ENCODE data around the gene SOHLH1.
"Not testable (repeated sequence)": the region's sequence is repeated elsewhere in the genome, so short reads cannot be mapped to it uniquely, and the experiment has no call there.

SOHLH1 gene

GRCh38 chr9:135669616-135670285 is 29.5 kb downstream of the SOHLH1 start:
- no peaks in the 10 kb centered on the region for H3K36me3 ChIP-seq (ENCODE audit: control insufficient read depth in 1 of 2, insufficient read depth in 2 of 2, low read length in 2 of 2)
- H3K4me3 ChIP-seq (ENCODE audit: low read depth in 1 of 2, low read length in 2 of 2): no peak overlapping the region
- no peaks in the 10 kb centered on the region for H3K4me1 ChIP-seq (ENCODE audit: control insufficient read depth in 1 of 2, insufficient read depth in 2 of 2, low read length in 2 of 2)
- no peaks in the 10 kb centered on the region for H3K27me3 ChIP-seq (ENCODE audit: control insufficient read depth in 1 of 2, insufficient read depth in 2 of 2, low read length in 2 of 2)
- H3K9ac ChIP-seq (ENCODE audit: low read depth in 1 of 2, low read length in 2 of 2): no peak overlapping the region
- H3K27ac ChIP-seq (ENCODE audit: low read depth, low read length): no peak overlapping the region
- no peaks in the 10 kb centered on the region for H3K9me3 ChIP-seq (ENCODE audit: control insufficient read depth in 1 of 2, low read length in 2 of 2)

GRCh38 chr9:135669018-135669417 is 30.3 kb downstream of the SOHLH1 start:
- not testable (repeated sequence) for H3K27ac ChIP-seq (ENCODE audit: low read depth, low read length); H3K4me3 ChIP-seq (ENCODE audit: low read depth in 1 of 2, low read length in 2 of 2); H3K36me3 ChIP-seq (ENCODE audit: control insufficient read depth in 1 of 2, insufficient read depth in 2 of 2, low read length in 2 of 2); H3K4me1 ChIP-seq (ENCODE audit: control insufficient read depth in 1 of 2, insufficient read depth in 2 of 2, low read length in 2 of 2); H3K27me3 ChIP-seq (ENCODE audit: control insufficient read depth in 1 of 2, insufficient read depth in 2 of 2, low read length in 2 of 2); H3K9me3 ChIP-seq (ENCODE audit: control insufficient read depth in 1 of 2, low read length in 2 of 2); H3K9ac ChIP-seq (ENCODE audit: low read depth in 1 of 2, low read length in 2 of 2)

- no peaks in the 10 kb centered on the region for H3K27me3 ChIP-seq (ENCODE audit: control insufficient read depth in 1 of 2, insufficient read depth in 2 of 2, low read length in 2 of 2)
These were observed 31.7 kb downstream of the SOHLH1 start for GRCh38 chr9:135667463-135668001.

DNA sequence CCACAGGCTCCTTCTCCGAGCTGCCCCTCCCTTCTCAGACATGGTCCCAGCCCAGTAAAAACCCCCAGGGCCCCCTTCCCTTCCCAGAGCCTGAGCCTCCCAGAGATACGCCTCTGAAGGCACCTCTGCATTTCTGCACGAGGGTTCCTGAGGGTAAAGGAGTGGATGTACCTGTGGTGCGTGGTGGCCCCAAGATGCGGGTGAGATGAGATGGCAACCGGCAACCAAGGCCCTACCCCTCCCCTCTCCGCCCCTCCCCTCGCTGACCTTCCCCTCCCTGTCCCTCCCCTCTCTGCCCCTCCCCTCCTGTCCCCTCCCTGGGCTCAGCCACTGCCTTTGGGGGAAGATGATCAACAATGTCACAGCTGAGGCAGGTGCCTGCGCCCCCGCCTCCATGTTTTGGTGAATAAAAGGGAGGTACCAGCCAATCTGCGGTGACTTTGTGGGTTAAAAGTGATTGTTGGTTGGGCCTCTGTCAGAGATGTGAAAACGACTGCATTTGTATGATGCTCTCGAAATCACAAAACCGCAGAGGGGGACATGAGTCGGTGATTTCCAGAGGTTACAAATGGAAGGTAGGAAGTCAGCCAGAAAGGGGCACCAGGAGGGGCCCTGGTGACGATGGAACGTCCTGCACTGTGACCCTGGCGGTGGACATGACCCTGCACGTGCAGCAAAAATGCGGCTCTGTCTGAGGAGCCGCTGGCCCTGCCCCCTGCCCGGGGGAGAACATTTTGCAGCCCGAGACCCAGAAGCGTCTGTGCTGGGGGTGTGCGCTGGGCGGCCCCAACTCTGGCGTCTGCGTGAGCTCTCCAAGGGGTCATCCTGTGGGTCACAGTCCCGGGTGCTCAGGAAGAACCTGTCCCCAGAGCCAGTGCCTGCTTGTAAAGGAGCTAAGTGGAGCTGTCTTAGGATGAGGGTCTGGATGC is 32.5 kb downstream of the SOHLH1 start:
- Histone ChIP-seq H3K36me3 (ENCODE audit: control insufficient read depth in 1 of 2, insufficient read depth in 2 of 2, low read length in 2 of 2) (no peaks in the 10 kb centered on the region), H3K4me3 (ENCODE audit: low read depth in 1 of 2, low read length in 2 of 2) (no peak overlapping the region), H3K9me3 (ENCODE audit: control insufficient read depth in 1 of 2, low read length in 2 of 2) (no peaks in the 10 kb centered on the region), H3K4me1 (ENCODE audit: control insufficient read depth in 1 of 2, insufficient read depth in 2 of 2, low read length in 2 of 2) (no peaks in the 10 kb centered on the region), H3K27me3 (ENCODE audit: control insufficient read depth in 1 of 2, insufficient read depth in 2 of 2, low read length in 2 of 2) (no peaks in the 10 kb centered on the region), H3K9ac (ENCODE audit: low read depth in 1 of 2, low read length in 2 of 2) (no peak overlapping the region), H3K27ac (ENCODE audit: low read depth, low read length) (no peak overlapping the region)

More at GRCh38 chr9:135667463-135668001, 31.7 kb downstream of the SOHLH1 start:
- Histone ChIP-seq H3K4me1 (ENCODE audit: control insufficient read depth in 1 of 2, insufficient read depth in 2 of 2, low read length in 2 of 2) (no peaks in the 10 kb centered on the region), H3K9me3 (ENCODE audit: control insufficient read depth in 1 of 2, low read length in 2 of 2) (no peaks in the 10 kb centered on the region), H3K4me3 (ENCODE audit: low read depth in 1 of 2, low read length in 2 of 2) (no peak overlapping the region), H3K36me3 (ENCODE audit: control insufficient read depth in 1 of 2, insufficient read depth in 2 of 2, low read length in 2 of 2) (no peaks in the 10 kb centered on the region), H3K27ac (ENCODE audit: low read depth, low read length) (no peak overlapping the region), H3K9ac (ENCODE audit: low read depth in 1 of 2, low read length in 2 of 2) (no peak overlapping the region)

DNA sequence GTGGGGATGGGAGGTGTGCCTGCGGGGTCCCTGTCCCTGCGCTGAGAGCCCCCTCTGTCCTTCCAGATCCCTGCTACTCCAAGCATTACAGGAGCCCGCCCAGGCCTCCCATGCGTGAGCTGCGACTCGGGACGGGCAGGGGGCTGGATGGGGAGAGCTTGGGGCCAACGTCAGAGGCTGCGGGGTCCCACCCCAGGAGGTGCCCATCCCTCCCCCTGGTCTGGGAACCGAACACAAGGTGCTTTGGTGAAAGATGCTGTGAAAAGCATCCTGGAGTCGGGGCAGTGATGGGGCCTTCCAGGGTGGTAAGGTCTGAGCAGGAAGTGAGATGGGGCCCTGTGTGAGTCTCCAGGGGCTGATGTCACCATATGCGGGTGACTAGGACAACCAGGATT is 33.5 kb downstream of the SOHLH1 start:
- Histone ChIP-seq H3K4me3 (ENCODE audit: low read depth in 1 of 2, low read length in 2 of 2) (no peak overlapping the region), H3K9ac (ENCODE audit: low read depth in 1 of 2, low read length in 2 of 2) (no peak overlapping the region), H3K36me3 (ENCODE audit: control insufficient read depth in 1 of 2, insufficient read depth in 2 of 2, low read length in 2 of 2) (no peaks in the 10 kb centered on the region), H3K27ac (ENCODE audit: low read depth, low read length) (no peak overlapping the region), H3K4me1 (ENCODE audit: control insufficient read depth in 1 of 2, insufficient read depth in 2 of 2, low read length in 2 of 2) (no peaks in the 10 kb centered on the region), H3K27me3 (ENCODE audit: control insufficient read depth in 1 of 2, insufficient read depth in 2 of 2, low read length in 2 of 2) (no peaks in the 10 kb centered on the region), H3K9me3 (ENCODE audit: control insufficient read depth in 1 of 2, low read length in 2 of 2) (no peaks in the 10 kb centered on the region)

DNA sequence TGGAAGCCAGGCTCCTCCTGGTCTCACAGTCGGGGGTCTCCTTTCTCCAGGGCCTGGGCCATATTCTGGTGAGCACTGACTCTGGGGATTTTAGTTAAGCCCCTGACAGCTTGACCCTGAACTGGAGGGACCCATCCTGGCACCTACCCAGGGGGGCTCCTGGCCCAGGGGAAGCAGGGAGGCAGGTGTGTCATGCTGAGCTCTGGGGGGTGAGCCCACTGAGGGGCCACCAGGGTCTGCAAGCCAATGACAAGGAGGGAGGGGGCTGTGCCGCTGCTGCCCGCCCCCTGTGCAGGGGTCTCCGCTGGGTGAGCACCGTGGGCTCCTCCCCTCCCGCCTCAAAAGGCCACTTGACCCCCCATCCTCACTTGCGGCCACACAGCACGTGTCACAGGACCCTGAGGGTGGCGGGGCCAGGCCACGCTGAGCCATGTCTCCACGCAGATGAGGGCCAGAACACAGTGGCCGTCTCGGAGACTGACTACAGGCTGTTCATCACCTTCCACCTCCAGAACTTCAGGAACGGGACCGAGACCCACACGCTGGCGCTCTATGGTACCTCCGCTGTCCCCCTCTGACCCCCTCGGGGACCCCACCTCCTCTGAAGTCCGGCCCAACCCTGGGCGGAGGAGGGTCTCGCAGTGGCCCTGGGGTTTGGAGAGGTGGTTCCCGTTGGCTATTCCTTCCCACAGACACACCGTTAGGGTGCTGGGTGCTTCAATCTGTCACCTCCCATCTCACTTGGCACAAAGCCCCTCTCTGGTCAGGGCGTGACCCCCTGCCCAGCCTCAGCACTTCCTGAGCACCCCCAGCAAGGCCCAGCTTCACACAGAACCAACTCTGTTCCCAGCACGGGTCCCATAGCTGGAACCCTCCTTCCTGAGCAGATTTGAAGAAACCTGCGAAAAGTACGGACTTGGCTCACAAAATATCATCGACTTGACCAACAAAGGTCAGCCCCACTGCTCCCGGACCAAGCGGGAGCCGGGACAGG is 34.2 kb downstream of the SOHLH1 start:
- H3K4me1 ChIP-seq (ENCODE audit: control insufficient read depth in 1 of 2, insufficient read depth in 2 of 2, low read length in 2 of 2): no peaks in the 10 kb centered on the region
- no peak overlapping the region for H3K9ac ChIP-seq (ENCODE audit: low read depth in 1 of 2, low read length in 2 of 2)
- no peak overlapping the region for H3K4me3 ChIP-seq (ENCODE audit: low read depth in 1 of 2, low read length in 2 of 2)
- no peaks in the 10 kb centered on the region for H3K36me3 ChIP-seq (ENCODE audit: control insufficient read depth in 1 of 2, insufficient read depth in 2 of 2, low read length in 2 of 2)
- no peak overlapping the region for H3K27ac ChIP-seq (ENCODE audit: low read depth, low read length)
- no peaks in the 10 kb centered on the region for H3K27me3 ChIP-seq (ENCODE audit: control insufficient read depth in 1 of 2, insufficient read depth in 2 of 2, low read length in 2 of 2)
- H3K9me3 ChIP-seq (ENCODE audit: control insufficient read depth in 1 of 2, low read length in 2 of 2): no peaks in the 10 kb centered on the region

DNA sequence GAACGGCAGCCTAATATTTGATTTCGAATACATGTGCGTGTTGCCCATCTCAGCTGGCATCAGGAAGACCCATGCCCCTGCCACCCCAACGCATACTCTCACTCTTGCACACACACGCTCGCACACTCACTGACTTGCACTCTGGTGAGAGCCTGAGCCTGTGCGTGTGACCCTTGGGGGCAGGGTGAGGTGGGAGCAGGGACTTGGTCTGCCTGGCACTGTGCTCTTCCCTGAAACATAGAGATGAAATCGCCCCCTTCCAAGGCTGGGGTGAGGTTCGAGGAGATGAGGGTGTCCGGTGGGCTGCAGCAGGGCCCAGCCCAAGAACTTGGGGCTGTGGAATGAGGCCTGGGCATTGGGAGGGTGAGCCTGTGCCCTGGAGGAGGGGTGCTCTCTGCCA is 35.0 kb downstream of the SOHLH1 start:
- H3K4me3 ChIP-seq (ENCODE audit: low read depth in 1 of 2, low read length in 2 of 2): no peak overlapping the region
- no peak overlapping the region for H3K27ac ChIP-seq (ENCODE audit: low read depth, low read length)
- no peaks in the 10 kb centered on the region for H3K27me3 ChIP-seq (ENCODE audit: control insufficient read depth in 1 of 2, insufficient read depth in 2 of 2, low read length in 2 of 2)
- no peaks in the 10 kb centered on the region for H3K9me3 ChIP-seq (ENCODE audit: control insufficient read depth in 1 of 2, low read length in 2 of 2)
- H3K4me1 ChIP-seq (ENCODE audit: control insufficient read depth in 1 of 2, insufficient read depth in 2 of 2, low read length in 2 of 2): no peaks in the 10 kb centered on the region
- H3K36me3 ChIP-seq (ENCODE audit: control insufficient read depth in 1 of 2, insufficient read depth in 2 of 2, low read length in 2 of 2): no peaks in the 10 kb centered on the region
- H3K9ac ChIP-seq (ENCODE audit: low read depth in 1 of 2, low read length in 2 of 2): no peak overlapping the region

DNA sequence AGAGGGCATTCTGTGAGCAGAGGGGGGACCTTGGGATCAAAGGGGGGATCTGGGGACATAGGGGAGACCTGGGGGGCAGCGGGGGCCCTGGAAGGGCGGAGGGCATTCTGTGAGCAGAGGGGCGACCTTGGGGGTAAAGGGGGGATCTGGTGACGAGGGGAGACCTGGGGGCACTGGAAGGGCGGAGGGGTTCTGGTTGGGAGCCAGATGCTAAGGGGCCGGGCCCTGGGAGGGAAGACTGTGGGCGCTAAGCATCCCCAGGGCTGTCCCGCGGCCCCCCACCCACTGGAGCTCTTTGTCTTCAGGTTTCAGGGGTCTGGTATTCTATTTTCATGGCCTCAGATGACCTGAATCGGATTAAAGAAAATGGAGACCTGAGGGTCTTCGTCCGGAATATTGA is 35.4 kb downstream of the SOHLH1 start:
- Histone ChIP-seq H3K9ac (ENCODE audit: low read depth in 1 of 2, low read length in 2 of 2) (no peak overlapping the region), H3K27me3 (ENCODE audit: control insufficient read depth in 1 of 2, insufficient read depth in 2 of 2, low read length in 2 of 2) (no peaks in the 10 kb centered on the region), H3K4me3 (ENCODE audit: low read depth in 1 of 2, low read length in 2 of 2) (no peak overlapping the region), H3K4me1 (ENCODE audit: control insufficient read depth in 1 of 2, insufficient read depth in 2 of 2, low read length in 2 of 2) (no peaks in the 10 kb centered on the region), H3K27ac (ENCODE audit: low read depth, low read length) (no peak overlapping the region), H3K9me3 (ENCODE audit: control insufficient read depth in 1 of 2, low read length in 2 of 2) (no peaks in the 10 kb centered on the region), H3K36me3 (ENCODE audit: control insufficient read depth in 1 of 2, insufficient read depth in 2 of 2, low read length in 2 of 2) (no peaks in the 10 kb centered on the region)

DNA sequence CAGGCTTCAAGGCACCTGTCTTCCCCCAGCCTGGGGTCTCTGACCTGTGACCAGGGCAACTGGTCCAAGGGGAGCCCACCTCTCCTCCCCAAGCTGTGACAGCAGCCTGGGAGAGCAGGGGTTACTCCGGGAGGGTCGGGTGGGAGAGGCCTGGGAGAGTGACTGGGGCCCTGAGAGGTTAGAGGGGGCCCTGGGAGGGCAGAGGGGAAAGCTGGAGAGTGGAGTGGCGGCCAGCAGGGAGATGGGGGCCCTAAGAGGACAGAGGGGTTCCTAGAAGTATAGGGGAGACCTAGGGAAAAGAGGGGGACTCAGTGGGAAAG is 35.9 kb downstream of the SOHLH1 start:
- H3K4me3 ChIP-seq (ENCODE audit: low read depth in 1 of 2, low read length in 2 of 2): no peak overlapping the region
- no peaks in the 10 kb centered on the region for H3K27me3 ChIP-seq (ENCODE audit: control insufficient read depth in 1 of 2, insufficient read depth in 2 of 2, low read length in 2 of 2)
- no peaks in the 10 kb centered on the region for H3K4me1 ChIP-seq (ENCODE audit: control insufficient read depth in 1 of 2, insufficient read depth in 2 of 2, low read length in 2 of 2)
- no peak overlapping the region for H3K9ac ChIP-seq (ENCODE audit: low read depth in 1 of 2, low read length in 2 of 2)
- H3K36me3 ChIP-seq (ENCODE audit: control insufficient read depth in 1 of 2, insufficient read depth in 2 of 2, low read length in 2 of 2): no peaks in the 10 kb centered on the region
- H3K27ac ChIP-seq (ENCODE audit: low read depth, low read length): no peak overlapping the region
- H3K9me3 ChIP-seq (ENCODE audit: control insufficient read depth in 1 of 2, low read length in 2 of 2): no peaks in the 10 kb centered on the region

Data from duodenal mucosa (tissue), 2 donors.